Fibroblast of pulmonary artery (primary cell): ENCODE results near the gene ASRGL1.

Source experiments
- DNase-seq: peaks from one replicate; pipeline ENCODE4 v3.0.0-alpha.2; 2010; ENCODE audit warnings: low read depth
- H3K4me3 ChIP-seq: replicated peaks from 2 replicates; pipeline ENCODE4 v1.5.1; 2011; ENCODE audit warnings: low read depth, mild to moderate bottlenecking, control low read depth, low read length, moderate library complexity
- TF ChIP-seq, protein P1 (sequence below): IDR thresholded peaks from 2 replicates; pipeline ENCODE4 v1.5.1; 2011; ENCODE audit warnings: mild to moderate bottlenecking, control low read depth, low read length, inconsistent platforms; ENCODE audit errors: missing control alignments

Gene ASRGL1

DNA sequence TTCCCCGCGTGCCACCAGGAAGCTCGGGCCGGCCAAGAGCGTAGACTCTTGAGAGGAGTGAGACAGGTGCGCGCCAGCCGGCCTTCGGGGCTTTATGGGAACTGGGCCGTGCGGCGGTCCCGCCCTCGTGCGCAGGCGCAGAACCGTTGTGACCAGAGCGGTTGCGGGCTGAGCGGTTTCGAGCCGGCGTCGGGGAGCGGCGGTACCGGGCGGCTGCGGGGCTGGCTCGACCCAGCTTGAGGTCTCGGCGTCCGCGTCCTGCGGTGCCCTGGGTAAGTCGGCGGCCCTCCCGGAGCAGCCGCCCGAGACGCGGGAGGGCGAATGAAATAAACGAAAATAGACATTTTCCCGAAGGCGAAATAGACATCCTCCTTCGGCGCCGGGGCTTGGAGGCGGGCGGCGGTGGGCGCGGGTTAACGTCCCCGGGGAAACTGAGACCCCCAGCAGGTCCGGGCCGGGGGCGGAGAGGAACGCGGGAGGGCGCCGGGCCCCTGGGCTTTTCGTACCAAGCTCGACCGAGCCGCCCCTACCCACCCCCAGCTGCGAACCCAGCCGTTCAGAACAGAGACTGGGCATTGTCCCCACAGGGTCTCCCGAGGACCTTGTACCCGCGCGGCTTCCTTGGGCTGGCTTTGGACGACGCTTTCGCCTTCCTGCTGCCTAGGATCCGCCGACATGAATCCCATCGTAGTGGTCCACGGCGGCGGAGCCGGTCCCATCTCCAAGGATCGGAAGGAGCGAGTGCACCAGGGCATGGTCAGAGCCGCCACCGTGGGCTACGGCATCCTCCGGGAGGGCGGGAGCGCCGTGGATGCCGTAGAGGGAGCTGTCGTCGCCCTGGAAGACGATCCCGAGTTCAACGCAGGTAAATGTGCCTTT, at the start of gene ASRGL1:
TSS of gene ASRGL1 (plus strand) at position 146 of the 879 bp plus-strand sequence. CDS start at position 676, 530 bp downstream.
- peak; percentile 54 for DNase-seq
- peak within 1 kb of the TSS; percentile 59 for H3K4me3 ChIP-seq
- TF ChIP-seq, protein P1, sequence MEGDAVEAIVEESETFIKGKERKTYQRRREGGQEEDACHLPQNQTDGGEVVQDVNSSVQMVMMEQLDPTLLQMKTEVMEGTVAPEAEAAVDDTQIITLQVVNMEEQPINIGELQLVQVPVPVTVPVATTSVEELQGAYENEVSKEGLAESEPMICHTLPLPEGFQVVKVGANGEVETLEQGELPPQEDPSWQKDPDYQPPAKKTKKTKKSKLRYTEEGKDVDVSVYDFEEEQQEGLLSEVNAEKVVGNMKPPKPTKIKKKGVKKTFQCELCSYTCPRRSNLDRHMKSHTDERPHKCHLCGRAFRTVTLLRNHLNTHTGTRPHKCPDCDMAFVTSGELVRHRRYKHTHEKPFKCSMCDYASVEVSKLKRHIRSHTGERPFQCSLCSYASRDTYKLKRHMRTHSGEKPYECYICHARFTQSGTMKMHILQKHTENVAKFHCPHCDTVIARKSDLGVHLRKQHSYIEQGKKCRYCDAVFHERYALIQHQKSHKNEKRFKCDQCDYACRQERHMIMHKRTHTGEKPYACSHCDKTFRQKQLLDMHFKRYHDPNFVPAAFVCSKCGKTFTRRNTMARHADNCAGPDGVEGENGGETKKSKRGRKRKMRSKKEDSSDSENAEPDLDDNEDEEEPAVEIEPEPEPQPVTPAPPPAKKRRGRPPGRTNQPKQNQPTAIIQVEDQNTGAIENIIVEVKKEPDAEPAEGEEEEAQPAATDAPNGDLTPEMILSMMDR = no peak

DNA sequence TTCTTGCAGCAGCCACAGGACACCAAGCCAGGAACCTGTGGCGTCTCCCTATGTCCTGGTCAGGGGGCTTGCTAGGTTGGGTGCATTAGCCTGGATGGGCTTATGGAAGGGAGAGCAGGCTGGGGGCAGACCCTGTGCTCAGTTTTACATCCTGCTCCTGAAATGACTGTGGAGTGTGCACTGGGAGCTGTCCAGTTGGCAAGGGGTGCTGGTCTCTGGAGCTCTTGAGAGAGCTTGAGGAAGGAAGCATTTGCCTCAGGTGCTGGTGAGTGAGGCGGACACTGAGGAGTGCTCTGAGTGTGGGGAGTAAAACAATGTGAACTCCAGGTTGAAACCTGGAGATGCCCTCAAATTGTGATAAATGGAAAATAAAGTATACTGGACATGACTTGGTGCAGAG, 41.7 kb upstream of the ASRGL1 start:
- no peak overlapping the region for H3K4me3 ChIP-seq
- peak; percentile 55 for DNase-seq
- TF ChIP-seq, protein P1 = no peak

DNA sequence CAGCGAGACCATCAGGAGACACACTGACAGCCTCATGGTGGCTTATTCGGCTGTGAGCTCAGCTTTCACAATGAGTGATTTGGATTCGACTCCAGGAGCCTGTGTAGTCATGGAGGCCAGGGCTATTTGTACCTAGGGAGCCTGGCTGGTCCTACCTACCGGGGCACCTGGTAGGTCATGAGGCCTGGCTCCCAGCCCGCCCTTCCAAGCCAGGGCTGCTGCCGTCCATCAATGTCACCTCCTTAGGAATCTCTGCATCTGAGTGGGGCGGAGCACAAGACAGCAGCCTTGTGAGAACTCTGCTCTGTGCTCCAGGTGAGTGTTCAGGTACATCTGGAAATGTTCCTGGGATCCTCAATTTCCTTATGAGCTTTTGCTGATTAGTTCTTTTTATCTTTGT, 38.3 kb upstream of the ASRGL1 start, which contains the start of gene SCGB1D4:
TSS of gene SCGB1D4 (minus strand) at position 101 of the 400 bp plus-strand sequence. CDS start at position 36, 65 bp downstream.
- H3K4me3 ChIP-seq = no peak within 1 kb of the TSS
- DNase-seq = no peak
- TF ChIP-seq, protein P1 = no peak

DNA sequence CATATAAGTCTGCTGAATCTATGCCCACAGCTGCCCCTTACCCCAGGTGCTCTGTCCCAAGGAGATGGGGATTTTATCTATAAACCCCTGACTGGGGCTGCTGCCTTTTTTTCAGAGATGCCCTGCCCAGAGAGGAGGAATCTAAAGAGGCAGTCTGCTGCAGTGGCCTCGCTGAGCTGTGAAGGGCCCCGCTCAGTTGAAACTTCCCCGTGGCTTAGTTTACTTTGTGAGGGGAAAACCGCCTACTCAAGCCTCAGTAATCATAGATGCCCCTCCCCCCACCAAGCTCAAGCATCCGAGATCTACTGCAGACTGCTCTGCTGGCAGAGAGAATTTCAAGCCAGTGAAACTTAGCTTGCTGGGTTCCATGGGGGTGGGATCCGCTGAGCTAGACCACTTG, 31.0 kb upstream of the ASRGL1 start:
- TF ChIP-seq, protein P1 = no peak
- no peak overlapping the region for H3K4me3 ChIP-seq
- DNase-seq = no peak

DNA sequence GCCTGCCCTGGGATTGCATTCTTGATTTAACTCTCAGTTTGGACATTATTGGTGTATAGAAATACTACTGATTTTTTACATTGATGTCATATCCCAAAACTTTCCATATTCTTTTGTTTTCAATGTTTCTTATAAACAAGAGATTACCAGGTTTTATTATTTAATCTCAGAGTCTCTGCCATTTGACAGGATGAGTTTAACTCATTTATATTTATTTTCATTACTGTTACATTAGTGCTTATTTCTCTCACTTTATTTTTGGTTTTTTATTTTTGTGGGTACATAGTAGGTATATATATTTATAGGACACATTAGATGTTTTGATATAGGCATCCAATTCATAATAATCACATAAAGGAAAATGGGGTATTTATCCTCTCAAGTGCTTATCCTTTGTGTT, 29.3 kb upstream of the ASRGL1 start:
- H3K4me3 ChIP-seq = no peak overlapping the region
- DNase-seq = no peak
- TF ChIP-seq, protein P1 = no peak

DNA sequence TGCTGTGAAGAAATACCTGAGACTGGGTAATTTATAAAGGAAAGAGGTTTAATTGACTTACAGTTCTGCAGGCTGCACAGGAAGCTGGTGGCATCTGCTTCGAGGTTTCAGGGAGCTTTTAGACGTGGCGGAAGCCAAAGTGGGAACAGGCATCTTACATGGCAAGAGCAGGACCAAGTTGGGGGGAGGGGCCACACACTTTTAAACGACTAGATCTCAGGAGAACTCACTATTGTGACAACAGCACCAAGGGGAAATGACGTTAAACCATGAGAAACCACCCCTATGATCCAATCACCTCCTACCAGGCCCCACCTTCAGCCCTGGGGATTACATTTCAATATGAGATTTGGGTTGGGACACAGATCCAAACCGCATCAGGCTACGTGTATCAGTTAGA, 27.3 kb upstream of the ASRGL1 start:
- no peak overlapping the region for H3K4me3 ChIP-seq
- no peak for DNase-seq
- TF ChIP-seq, protein P1 = no peak

DNA sequence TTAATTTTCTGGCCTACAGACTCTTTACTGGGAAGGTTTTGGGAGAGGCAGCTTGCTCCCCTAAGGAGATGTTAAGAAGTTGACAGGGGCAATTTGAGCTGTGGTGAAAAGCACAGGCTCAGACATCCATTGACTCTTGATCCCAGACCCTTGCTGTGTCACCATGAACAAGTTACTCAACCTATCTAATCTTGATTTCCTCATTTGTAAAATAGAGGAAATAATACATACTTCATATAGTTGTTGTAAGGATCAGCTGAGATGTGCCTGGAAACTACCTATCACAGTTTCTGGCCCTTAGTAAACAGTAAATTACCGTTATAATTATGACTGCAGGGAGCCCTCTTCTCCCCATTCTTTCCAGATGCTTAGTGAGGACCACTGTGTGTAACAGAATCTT, 21.8 kb upstream of the ASRGL1 start:
- DNase-seq = no peak
- TF ChIP-seq, protein P1 = no peak
- H3K4me3 ChIP-seq = no peak overlapping the region
